Mesenchymal stem cell (in vitro differentiated cells and primary cell): Measurements from ENCODE around the gene SPATA24.
"Not testable (repeated sequence)": the region's sequence is repeated elsewhere in the genome, so short reads cannot be mapped to it uniquely, and the experiment has no call there.

ENCODE experiments used
- DNase-seq: peaks from one replicate; pipeline ENCODE4 v3.0.0-alpha.2; 2013
- H2AFZ ChIP-seq: one replicate; pipeline ENCODE4 v1.6.1; 2013; ENCODE audit warnings: low read depth, mild to moderate bottlenecking, control low read depth, inconsistent platforms, low read length, moderate library complexity
- H2AK5ac ChIP-seq: 2 replicates; pipeline ENCODE4 v1.6.1; 2013; ENCODE audit warnings: low read length, moderate library complexity, mild to moderate bottlenecking, inconsistent platforms; ENCODE audit not compliant: severe bottlenecking
- H2BK120ac ChIP-seq: one replicate; pipeline ENCODE4 v1.6.1; 2013; ENCODE audit warnings: low read depth, mild to moderate bottlenecking, inconsistent platforms, low read length, moderate library complexity
- H2BK12ac ChIP-seq, 2 experiments: one replicate each; pipeline ENCODE4 v1.6.1; 2013; ENCODE audit warnings: inconsistent platforms in 2 of 2, low read length in 2 of 2, mild to moderate bottlenecking in 2 of 2, moderate library complexity in 2 of 2, control low read depth in 1 of 2
- H2BK15ac ChIP-seq: one replicate; pipeline ENCODE4 v1.6.1; 2013; ENCODE audit warnings: mild to moderate bottlenecking, low read depth, inconsistent platforms; ENCODE audit not compliant: poor library complexity, severe bottlenecking
- H2BK5ac ChIP-seq: 2 replicates; pipeline ENCODE4 v1.6.1; 2013; ENCODE audit warnings: low read depth, mild to moderate bottlenecking, low read length, control low read depth, inconsistent platforms; ENCODE audit not compliant: poor library complexity, severe bottlenecking
- H3K14ac ChIP-seq, 2 experiments: one replicate each; pipeline ENCODE4 v1.6.1; 2013; ENCODE audit warnings: inconsistent platforms in 2 of 2, low read length in 2 of 2, control low read depth in 1 of 2, mild to moderate bottlenecking in 1 of 2, moderate library complexity in 1 of 2
- H3K18ac ChIP-seq, 2 experiments: one replicate each; pipeline ENCODE4 v1.6.1; 2013; ENCODE audit warnings: inconsistent platforms in 2 of 2, low read length in 2 of 2, control low read depth in 1 of 2, low read depth in 1 of 2, mild to moderate bottlenecking in 1 of 2
- H3K23ac ChIP-seq, 2 experiments: one replicate each; pipeline ENCODE4 v1.6.1; 2013; ENCODE audit warnings: inconsistent platforms in 2 of 2, low read length in 2 of 2, mild to moderate bottlenecking in 2 of 2, moderate library complexity in 2 of 2, control low read depth in 1 of 2
- H3K27ac ChIP-seq: 2 replicates; pipeline ENCODE4 v1.5.1; 2013; ENCODE audit warnings: mild to moderate bottlenecking, moderate library complexity, low read length, control low read depth, inconsistent platforms; ENCODE audit not compliant: poor library complexity, severe bottlenecking
- H3K27me3 ChIP-seq, 2 experiments: 2 replicates each; pipeline versions ENCODE4 v1.6.1 to v1.7.0; 2013; ENCODE audit warnings: low read length in 2 of 2, mild to moderate bottlenecking in 2 of 2, moderate library complexity in 2 of 2, control low read depth in 1 of 2, inconsistent platforms in 1 of 2; ENCODE audit not compliant: control insufficient read depth in 1 of 2, insufficient read depth in 1 of 2
- H3K36me3 ChIP-seq, 2 experiments: 2 replicates each; pipeline versions ENCODE4 v1.6.1 to v1.7.0; 2013; ENCODE audit warnings: low read length in 2 of 2, control low read depth in 1 of 2, inconsistent platforms in 1 of 2, low read depth in 1 of 2, mild to moderate bottlenecking in 1 of 2; ENCODE audit not compliant: insufficient read depth in 2 of 2, control insufficient read depth in 1 of 2
- H3K4ac ChIP-seq, 2 experiments: one replicate each; pipeline ENCODE4 v1.6.1; 2013; ENCODE audit warnings: inconsistent platforms in 2 of 2, low read length in 2 of 2, mild to moderate bottlenecking in 2 of 2, moderate library complexity in 2 of 2, control low read depth in 1 of 2, low read depth in 1 of 2
- H3K4me1 ChIP-seq: 2 replicates; pipeline ENCODE4 v1.6.1; 2013; ENCODE audit warnings: low read depth, low read length, control low read depth; ENCODE audit not compliant: control insufficient read depth, insufficient read depth
- H3K4me2 ChIP-seq: 2 replicates; pipeline ENCODE4 v1.6.1; 2013; ENCODE audit warnings: low read length, mild to moderate bottlenecking, inconsistent platforms; ENCODE audit not compliant: poor library complexity, severe bottlenecking
- H3K4me3 ChIP-seq, 2 experiments: 2 replicates each; pipeline versions ENCODE4 v1.5.1 to v1.7.0; 2013; ENCODE audit warnings: low read length in 2 of 2, mild to moderate bottlenecking in 2 of 2, control low read depth in 1 of 2, low read depth in 1 of 2; ENCODE audit not compliant: insufficient read depth in 1 of 2
- H3K79me1 ChIP-seq: replicated peaks from 2 replicates; pipeline ENCODE4 v1.6.1; 2013; ENCODE audit warnings: mild to moderate bottlenecking, control low read depth, low read length, inconsistent platforms; ENCODE audit not compliant: poor library complexity, severe bottlenecking
- H3K9ac ChIP-seq: 2 replicates; pipeline ENCODE4 v1.7.0; 2013; ENCODE audit warnings: mild to moderate bottlenecking, low read length, moderate library complexity
- H3K9me3 ChIP-seq: 2 replicates; pipeline ENCODE4 v1.7.0; 2013; ENCODE audit warnings: mild to moderate bottlenecking, low read length; ENCODE audit not compliant: control insufficient read depth
- H4K8ac ChIP-seq: one replicate; pipeline ENCODE4 v1.6.1; 2013; ENCODE audit warnings: inconsistent platforms, mild to moderate bottlenecking, low read length, moderate library complexity
- H4K91ac ChIP-seq: one replicate; pipeline ENCODE4 v1.6.1; 2013; ENCODE audit warnings: mild to moderate bottlenecking, low read length, inconsistent platforms
- WGBS: methylation state at CpG from one replicate; pipeline ENCODE4 v1.1.7; 2013; ENCODE audit warnings: mixed read lengths; 5-methylcytosine and 5-hydroxymethylcytosine counted together

The SPATA24 gene

DNA sequence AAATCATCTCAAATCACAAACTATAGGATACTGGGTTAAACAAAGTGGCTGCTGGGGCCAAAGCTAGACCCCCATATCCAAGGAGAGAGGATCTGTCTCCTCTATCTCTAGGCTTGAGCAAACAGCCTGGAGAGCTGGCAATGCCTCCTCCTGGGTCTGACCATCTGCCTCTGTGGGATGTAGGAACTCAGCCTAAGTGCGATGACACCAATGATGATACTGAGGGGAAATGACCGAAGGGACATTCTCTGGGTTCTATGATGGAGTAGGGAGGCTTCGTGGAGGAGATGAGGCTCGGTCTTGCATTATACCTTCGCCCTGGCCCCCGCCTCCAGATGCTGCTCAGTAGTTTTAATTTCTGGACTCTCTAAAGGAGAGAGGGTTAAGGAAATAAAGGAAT lies 9.3 kb upstream of the SPATA24 start:
- peaks cover 8% of the 10 kb centered on the region for H3K4me1 ChIP-seq
- no peak overlapping the region for H3K4ac ChIP-seq
- H3K4me3 ChIP-seq: no peak overlapping the region
- no peak overlapping the region for H3K18ac ChIP-seq
- no peak overlapping the region for H2BK12ac ChIP-seq
- no peak overlapping the region for H3K9ac ChIP-seq
- H2BK15ac ChIP-seq: no peak overlapping the region
- no peak overlapping the region for H2AK5ac ChIP-seq
- H4K8ac ChIP-seq: no peak overlapping the region
- DNase-seq: no peak
- no peak overlapping the region for H2BK120ac ChIP-seq
- H3K23ac ChIP-seq: no peak overlapping the region
- peaks cover 1% of the 10 kb centered on the region for H3K79me1 ChIP-seq
- H3K9me3 ChIP-seq: no peaks in the 10 kb centered on the region
- peaks cover 26 to 43% of the 10 kb centered on the region in 2 experiments for H3K36me3 ChIP-seq
- no peak overlapping the region for H2BK5ac ChIP-seq
- H3K27me3 ChIP-seq: no peaks in the 10 kb centered on the region
- no peak overlapping the region for H3K14ac ChIP-seq
- H4K91ac ChIP-seq: no peak overlapping the region
- no peak overlapping the region for H3K27ac ChIP-seq
- 100% methylated on average over 6 of the region's 6 CpGs for WGBS
- H2AFZ ChIP-seq: no peak overlapping the region
- H3K4me2 ChIP-seq: no peak overlapping the region

DNA sequence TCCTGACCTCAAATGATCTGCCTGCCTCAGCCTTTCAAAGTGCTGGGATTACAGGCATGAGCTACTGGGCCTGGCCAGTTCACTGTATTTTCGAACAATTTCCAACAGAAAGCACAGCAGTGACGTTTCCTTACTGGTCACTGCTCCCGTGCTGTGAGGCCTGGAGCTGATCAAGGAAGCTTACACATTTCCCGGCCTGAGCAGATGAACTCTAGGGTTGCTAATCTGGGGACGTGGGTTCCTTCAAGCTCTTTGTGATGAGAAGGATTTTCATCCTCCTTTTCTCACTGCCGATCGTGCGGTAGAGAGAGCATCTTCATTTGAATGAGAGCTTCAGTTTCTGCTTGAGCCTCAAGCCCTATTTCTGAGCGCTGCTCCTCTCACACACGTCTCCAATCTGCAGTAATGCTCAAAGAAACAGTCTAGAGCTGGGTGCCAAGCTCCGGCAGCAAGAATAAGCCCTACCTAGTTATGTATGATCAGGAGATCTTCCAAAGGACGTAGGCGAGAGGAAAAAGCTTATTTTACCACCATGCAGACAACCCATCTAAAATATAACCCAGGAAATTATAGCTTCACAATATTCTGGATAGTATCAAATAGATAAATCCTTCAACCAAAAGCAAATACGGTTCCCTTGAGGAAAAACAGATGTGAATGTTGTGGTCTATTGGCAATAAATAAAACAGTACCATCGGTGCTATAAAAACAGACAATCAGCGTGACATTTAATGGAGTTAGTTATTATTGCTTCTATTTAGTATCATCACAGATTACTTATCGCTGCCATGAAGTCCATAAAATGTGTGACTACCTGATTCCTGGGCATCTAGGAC lies 7.3 kb upstream of the SPATA24 start:
- H3K4me2 ChIP-seq: no peak overlapping the region
- H2BK12ac ChIP-seq: no peak overlapping the region
- no peak overlapping the region for H3K18ac ChIP-seq
- H3K4ac ChIP-seq: no peak overlapping the region
- H3K4me1 ChIP-seq: peaks cover 4% of the 10 kb centered on the region
- H4K8ac ChIP-seq: no peak overlapping the region
- no peak overlapping the region for H2BK5ac ChIP-seq
- no peak overlapping the region for H3K23ac ChIP-seq
- peaks cover 17 to 31% of the 10 kb centered on the region in 2 experiments for H3K36me3 ChIP-seq
- no peak overlapping the region for H4K91ac ChIP-seq
- H3K27me3 ChIP-seq: no peaks in the 10 kb centered on the region
- no peak overlapping the region for H2AFZ ChIP-seq
- H3K4me3 ChIP-seq: no peak overlapping the region
- peak; percentile 51 for DNase-seq
- H2BK120ac ChIP-seq: no peak overlapping the region
- no peak overlapping the region for H3K14ac ChIP-seq
- H2AK5ac ChIP-seq: no peak overlapping the region
- peak overlapping the region; percentile 84 for H3K9ac ChIP-seq
- no peaks in the 10 kb centered on the region for H3K9me3 ChIP-seq
- WGBS: 84% methylated on average over 12 of the region's 17 CpGs
- H3K27ac ChIP-seq: no peak overlapping the region
- H2BK15ac ChIP-seq: no peak overlapping the region
- H3K79me1 ChIP-seq: no peaks in the 10 kb centered on the region

DNA sequence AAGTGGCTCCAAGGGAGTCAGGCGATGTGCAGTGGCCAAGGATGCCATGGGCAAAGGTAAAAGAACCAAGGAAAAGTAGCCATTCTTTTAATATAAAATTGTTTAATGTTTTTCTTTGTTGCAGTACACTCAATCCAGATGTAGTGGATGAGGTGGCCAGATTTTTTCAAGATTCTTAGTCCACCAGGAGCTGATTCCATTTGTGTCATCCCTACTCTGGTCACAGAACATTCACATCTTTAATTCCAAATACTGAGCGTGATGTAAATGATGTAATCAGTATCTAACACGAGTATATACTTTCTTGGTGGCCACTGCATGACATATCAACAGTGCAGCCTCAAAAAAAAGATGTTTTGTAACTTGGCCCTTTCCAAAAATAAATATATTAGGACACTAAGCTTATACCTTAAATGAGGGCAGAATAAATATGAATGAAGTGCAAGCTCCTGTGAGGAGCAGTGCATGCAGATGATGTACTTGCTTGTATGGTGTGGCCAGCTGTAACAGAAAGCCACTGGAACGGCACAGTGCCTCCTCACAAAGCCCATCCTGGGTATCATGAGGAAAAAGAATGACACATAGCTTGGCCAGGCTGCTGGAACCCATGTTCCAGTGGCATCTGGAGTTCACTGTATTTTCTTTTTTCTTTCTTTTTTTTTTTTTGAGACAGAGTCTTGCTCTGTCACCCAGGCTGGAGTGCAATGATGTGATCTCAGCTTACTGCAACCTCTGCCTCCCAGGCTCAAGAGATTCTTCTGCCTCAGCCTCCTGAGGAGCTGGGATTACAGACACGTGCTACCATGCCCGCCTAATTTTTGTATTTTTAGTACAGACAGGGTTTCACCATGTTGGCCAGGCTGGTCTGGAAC lies 6.5 kb upstream of the SPATA24 start:
- Histone ChIP-seq H2BK12ac (no peak overlapping the region), H3K27me3 (no peaks in the 10 kb centered on the region), H3K79me1 (no peaks in the 10 kb centered on the region), H2BK15ac (no peak overlapping the region), H3K36me3 (peaks cover 15 to 27% of the 10 kb centered on the region in 2 experiments), H3K14ac (no peak overlapping the region), H3K9ac (peak overlapping the region; percentile 84), H3K4me3 (no peak overlapping the region), H2BK5ac (no peak overlapping the region), H3K9me3 (no peaks in the 10 kb centered on the region), H3K27ac (no peak overlapping the region), H4K8ac (no peak overlapping the region), H3K18ac (no peak overlapping the region), H2AFZ (no peak overlapping the region), H3K4ac (no peak overlapping the region), H4K91ac (no peak overlapping the region), H3K4me2 (no peak overlapping the region), H2BK120ac (no peak overlapping the region), H2AK5ac (no peak overlapping the region), H3K4me1 (peaks cover 3% of the 10 kb centered on the region), H3K23ac (no peak overlapping the region)
- WGBS: 62% methylated on average over 3 of the region's 6 CpGs
- DNase-seq: no peak

DNA sequence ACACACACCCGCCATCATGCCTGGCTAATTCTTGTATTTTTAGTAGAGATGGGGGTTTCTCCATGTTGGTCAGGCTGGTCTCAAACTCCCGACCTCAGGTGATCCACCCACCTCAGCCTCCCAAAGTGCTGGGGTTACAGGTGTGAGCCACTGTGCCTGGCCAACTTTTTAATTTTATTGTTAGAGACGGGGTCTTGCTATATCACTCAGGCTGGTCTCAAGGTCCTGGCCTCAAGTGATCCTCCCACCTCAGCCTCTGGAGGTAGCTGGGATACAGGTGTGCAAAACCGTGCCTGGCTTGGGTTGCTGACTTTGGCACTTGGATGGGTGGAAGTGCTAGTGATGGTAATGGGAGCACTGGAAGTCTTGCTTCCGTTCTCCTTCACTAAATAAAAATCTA lies 5.2 kb upstream of the SPATA24 start:
- not testable (repeated sequence) for H3K27ac ChIP-seq, H3K4ac ChIP-seq, H3K4me3 ChIP-seq

More for the DNA sequence above, 5.2 kb upstream of the SPATA24 start:
- H3K23ac ChIP-seq, DNase-seq, H3K4me1 ChIP-seq, H3K9ac ChIP-seq, H3K27me3 ChIP-seq, H3K14ac ChIP-seq, H3K4me2 ChIP-seq, H3K18ac ChIP-seq, H4K8ac ChIP-seq, H2BK15ac ChIP-seq, H3K79me1 ChIP-seq, H2AFZ ChIP-seq, H4K91ac ChIP-seq, H2BK12ac ChIP-seq, H2BK120ac ChIP-seq, H3K9me3 ChIP-seq, H2BK5ac ChIP-seq, H2AK5ac ChIP-seq: not testable (repeated sequence)
- 98% methylated on average over 3 of the region's 5 CpGs for WGBS
- peaks cover 9 to 16% of the 10 kb centered on the region in 2 experiments for H3K36me3 ChIP-seq
